HFFc6 (cell line): Measurements from ENCODE around the gene SIDT1. TPM values are rescaled to one million over a fixed set of nuclear protein-coding genes. Genes with fewer than 3 reads are reported as not detected.

ENCODE experiments used
- DNase-seq: peaks from one replicate; pipeline ENCODE4 v3.0.0-alpha.2; 2018
- H3K27ac Mint-ChIP-seq: 2 replicates; pipeline ENCODE4 v1.8.0; 2020; ENCODE audit warnings: mild to moderate bottlenecking, mixed read lengths
- H3K27me3 Mint-ChIP-seq: 2 replicates; pipeline ENCODE4 v1.8.0; 2021; ENCODE audit warnings: mild to moderate bottlenecking, moderate library complexity, mixed read lengths; ENCODE audit not compliant: insufficient read depth
- H3K36me3 Mint-ChIP-seq: 2 replicates; pipeline ENCODE4 v1.8.0; 2021; ENCODE audit warnings: low read depth, mixed read lengths
- H3K4me1 Mint-ChIP-seq: 2 replicates; pipeline ENCODE4 v1.8.0; 2020; ENCODE audit warnings: low read depth, mixed read lengths
- H3K4me3 Mint-ChIP-seq: 2 replicates; pipeline ENCODE4 v1.8.0; 2020; ENCODE audit warnings: mild to moderate bottlenecking, moderate library complexity, mixed read lengths
- H3K9me3 Mint-ChIP-seq: 2 replicates; pipeline ENCODE4 v1.8.0; 2020; ENCODE audit warnings: mild to moderate bottlenecking, mixed read lengths
- CTCF ChIP-seq: fragments of 200-600 bp; sonication (generic); IDR thresholded peaks from 2 replicates; pipeline ENCODE4 v1.5.0; 2021; ENCODE audit warnings: antibody characterized with exemption, mild to moderate bottlenecking
- total RNA-seq, 6 experiments: library from RNA; stranded (reverse); fragmentation: NEBNext Ultra II Directional; extraction: Animal tissue kit (Norgen Biotek cat#: 25700); gene quantifications; 2 replicates in 1 of 6; 3 replicates in 5 of 6; pipeline ENCODE4 v1.2.3, GENCODE V29; 2021

Gene SIDT1
- total RNA-seq, 6 experiments from 2014 or later: not detected

- peaks cover 8% of the 10 kb centered on the region; the same call in 1 of the 2 replicates for H3K36me3 Mint-ChIP-seq
- no peak overlapping the region for H3K27ac Mint-ChIP-seq
- no peak overlapping the region for H3K4me3 Mint-ChIP-seq
- H3K27me3 Mint-ChIP-seq: peaks cover 6% of the 10 kb centered on the region; the same call in 1 of the 2 replicates
- no peaks in the 10 kb centered on the region for H3K9me3 Mint-ChIP-seq
- DNase-seq: no peak
- H3K4me1 Mint-ChIP-seq: peaks cover 6% of the 10 kb centered on the region; the same call in 1 of the 2 replicates
- no peak for TF ChIP-seq CTCF
Observed at GRCh38 chr3:113514265-113514769, 18.0 kb upstream of the SIDT1 start.

DNA sequence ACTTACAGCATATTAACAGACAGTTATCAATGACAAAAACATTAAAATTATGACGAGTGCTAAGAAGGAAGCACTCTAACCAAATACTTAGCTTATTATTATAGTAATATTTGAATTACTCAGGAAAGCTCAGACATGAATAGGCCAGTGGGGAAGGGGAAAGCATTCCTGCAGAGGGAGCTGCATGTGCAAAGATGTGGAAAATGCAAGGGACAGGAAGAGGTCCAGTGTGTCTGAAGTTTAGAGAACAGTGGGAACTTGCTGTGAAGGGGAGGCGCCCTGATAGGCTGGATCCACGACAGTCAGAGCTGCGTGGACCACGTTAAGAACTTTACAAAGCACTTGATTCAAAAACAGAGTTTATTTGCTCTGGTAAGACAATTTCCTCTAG is 16.2 kb upstream of the SIDT1 start:
- DNase-seq: no peak
- H3K36me3 Mint-ChIP-seq: no peaks in the 10 kb centered on the region
- no peak overlapping the region for H3K27ac Mint-ChIP-seq
- H3K4me1 Mint-ChIP-seq: peaks cover 6% of the 10 kb centered on the region; the same call in 1 of the 2 replicates
- TF ChIP-seq CTCF: no peak; the same call in 1 of the 2 replicates
- H3K9me3 Mint-ChIP-seq: no peaks in the 10 kb centered on the region
- no peak overlapping the region for H3K4me3 Mint-ChIP-seq
- peaks cover 9% of the 10 kb centered on the region for H3K27me3 Mint-ChIP-seq

GRCh38 chr3:113521981-113522380 is 10.4 kb upstream of the SIDT1 start:
- H3K27me3 Mint-ChIP-seq: peaks cover 14% of the 10 kb centered on the region
- no peak for DNase-seq
- TF ChIP-seq CTCF: no peak

DNA sequence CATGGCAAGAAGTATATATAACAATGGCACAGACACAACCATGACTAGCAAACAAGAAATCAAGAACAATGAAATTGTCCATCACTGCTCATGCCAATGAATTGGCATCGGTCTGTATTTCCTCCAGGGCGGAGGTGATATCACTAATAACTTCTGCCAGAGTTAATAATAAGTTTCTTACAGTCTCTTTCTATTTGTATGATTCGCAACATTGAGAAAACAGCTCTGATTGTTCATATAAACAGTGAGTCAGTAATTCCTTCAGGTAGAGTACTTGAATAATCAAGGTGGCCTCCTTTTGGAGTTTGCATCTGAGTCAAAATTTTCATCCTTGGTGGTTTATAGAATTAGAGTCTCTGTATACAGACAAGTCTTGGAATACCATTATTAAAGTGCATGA is 9.1 kb upstream of the SIDT1 start:
- H3K27ac Mint-ChIP-seq: no peak overlapping the region

More at GRCh38 chr3:113521981-113522380, 10.4 kb upstream of the SIDT1 start:
- H3K4me1 Mint-ChIP-seq: no peaks in the 10 kb centered on the region
- H3K9me3 Mint-ChIP-seq: no peaks in the 10 kb centered on the region
- H3K36me3 Mint-ChIP-seq: no peaks in the 10 kb centered on the region
- H3K4me3 Mint-ChIP-seq: no peak overlapping the region
- no peak overlapping the region for H3K27ac Mint-ChIP-seq

DNA sequence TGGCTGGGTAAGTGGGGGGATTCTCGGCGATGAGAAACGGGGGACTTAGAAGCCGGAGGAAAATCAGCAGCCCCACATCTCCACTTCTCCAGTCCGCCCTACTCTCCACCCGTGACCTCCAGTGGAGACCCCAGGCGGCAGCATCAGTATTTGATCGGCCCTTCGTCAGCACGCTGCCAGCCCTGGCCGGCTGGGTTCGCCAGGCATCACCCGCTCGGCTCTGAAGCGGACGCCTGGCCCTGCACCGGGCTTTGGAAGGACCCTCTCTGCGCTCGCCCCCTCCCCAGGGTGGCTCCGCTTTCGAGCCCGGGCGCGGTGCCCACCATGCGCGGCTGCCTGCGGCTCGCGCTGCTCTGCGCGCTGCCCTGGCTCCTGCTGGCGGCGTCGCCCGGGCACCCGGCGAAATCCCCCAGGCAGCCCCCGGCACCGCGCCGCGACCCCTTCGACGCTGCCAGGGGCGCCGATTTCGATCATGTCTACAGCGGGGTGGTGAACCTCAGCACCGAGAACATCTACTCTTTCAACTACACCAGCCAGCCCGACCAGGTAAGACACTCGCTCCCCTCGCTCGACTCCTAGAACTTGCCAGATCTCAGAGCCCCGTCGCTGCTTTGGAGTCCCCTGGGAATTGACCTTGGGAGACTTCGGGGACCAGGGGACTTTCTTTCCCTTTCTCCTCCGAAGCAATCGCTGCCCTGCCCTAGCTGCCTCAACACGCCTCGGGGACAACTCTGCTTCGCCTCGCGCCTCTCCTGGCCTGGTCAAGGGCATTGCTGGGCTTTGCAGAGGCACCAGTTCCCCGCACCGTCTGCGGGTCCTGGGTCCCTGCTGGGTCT is 561 bp downstream of the SIDT1 start:
- Mint-ChIP-seq H3K4me1 (peaks cover 32% of the 10 kb centered on the region), H3K36me3 (no peaks in the 10 kb centered on the region), H3K4me3 (peak overlapping the region; percentile 87), H3K27ac (no peak overlapping the region), H3K9me3 (no peaks in the 10 kb centered on the region), H3K27me3 (peaks cover 48% of the 10 kb centered on the region)
- no peak for TF ChIP-seq CTCF
- no peak for DNase-seq

More for the DNA sequence above, 9.1 kb upstream of the SIDT1 start:
- DNase-seq: no peak
- H3K9me3 Mint-ChIP-seq: no peaks in the 10 kb centered on the region
- no peaks in the 10 kb centered on the region for H3K4me1 Mint-ChIP-seq
- TF ChIP-seq CTCF: no peak
- H3K27me3 Mint-ChIP-seq: peaks cover 19% of the 10 kb centered on the region
- no peak overlapping the region for H3K4me3 Mint-ChIP-seq
- no peaks in the 10 kb centered on the region for H3K36me3 Mint-ChIP-seq
